K562 (cell line): ENCODE measurements around the gene SNRNP70. TPM values are rescaled to one million over a fixed set of nuclear protein-coding genes. Genes with fewer than 3 reads are reported as not detected.

ENCODE experiments used
- ATAC-seq: fragments of 200-7000 bp; cut with Tn5 transposase; 3 replicates; pipeline ENCODE4 v1.9.1; 2020; ENCODE audit warnings: moderate library complexity
- BruUV-seq: library from RNA; stranded (reverse); fragments of 400-500 nt; replicated peaks from 2 replicates; lab custom pipeline; 2021; lab: Mats Ljungman, UMichigan
- CTCF ChIA-PET: fragments of 300-600 bp; formaldehyde crosslinking; extraction: SDS; loops from one replicate; lab custom pipeline; 2021; ENCODE audit warnings: low intra/inter-chr PET ratio; lab: Yijun Ruan, JAX
- POLR2A ChIA-PET: fragments of 300-600, 350-650 bp; sonication (Branson Sonifier 250); formaldehyde crosslinking; extraction: SDS; loops from one replicate; lab custom pipeline; 2021; ENCODE audit warnings: antibody characterized with exemption, inconsistent platforms; lab: Yijun Ruan, JAX
- DNase-seq, 4 experiments: peaks; one replicate each; pipeline versions ENCODE4 v3.0.0 to v3.0.0-alpha.2; 2011 to 2018; ENCODE audit warnings: low spot score in 3 of 4, mixed read lengths in 3 of 4; ENCODE audit errors: extremely low read depth in 1 of 4
- FAIRE-seq: peaks from 2 replicates; lab custom pipeline; 2011; peaks lifted over from hg19 to GRCh38; lab: Jason Lieb, UNC
- H2AFZ ChIP-seq: 2 replicates; pipeline ENCODE4 v1.6.0; 2011; ENCODE audit warnings: low read depth, low read length, control low read depth, inconsistent platforms
- H3K27ac ChIP-seq: fragments of 200-600 bp; 3 replicates; pipeline ENCODE4 v1.8.0; 2011; ENCODE audit warnings: low read depth, mild to moderate bottlenecking, control low read depth, inconsistent platforms, low read length, moderate library complexity, mixed read lengths; ENCODE audit errors: extremely low read depth
- H3K27me3 ChIP-seq, 2 experiments: fragments of 300-600 bp in 1 of 2; 2 replicates in 1 of 2; 3 replicates in 1 of 2; pipeline versions ENCODE4 v1.6.0 to v1.8.0; 2011; ENCODE audit warnings: inconsistent platforms in 2 of 2, low read length in 2 of 2, mild to moderate bottlenecking in 1 of 2, mixed read lengths in 1 of 2, moderate library complexity in 1 of 2; ENCODE audit not compliant: control insufficient read depth in 2 of 2, insufficient read depth in 2 of 2
- H3K36me3 ChIP-seq: fragments of 300-600 bp; 3 replicates; pipeline ENCODE4 v1.8.0; 2011; ENCODE audit warnings: mild to moderate bottlenecking, low read length, inconsistent platforms; ENCODE audit not compliant: control insufficient read depth, insufficient read depth
- H3K4me1 ChIP-seq, 2 experiments: fragments of 200-600 bp in 1 of 2; replicated peaks in 1 of 2; 2 replicates in 1 of 2; 3 replicates in 1 of 2; pipeline versions ENCODE4 v1.5.1 to v1.8.0; 2011; ENCODE audit warnings: inconsistent platforms in 2 of 2, low read length in 2 of 2, mild to moderate bottlenecking in 1 of 2, mixed read lengths in 1 of 2, moderate library complexity in 1 of 2; ENCODE audit not compliant: control insufficient read depth in 2 of 2, insufficient read depth in 2 of 2
- H3K4me2 ChIP-seq: 2 replicates; pipeline ENCODE4 v1.6.1; 2011; ENCODE audit warnings: low read length, control low read depth, inconsistent platforms, mixed read lengths; ENCODE audit not compliant: insufficient read depth
- H3K4me3 ChIP-seq: fragments of 200-600 bp; sonication (generic), shearing (Covaris generic); 2 replicates; pipeline ENCODE4 v1.5.1; 2016; ENCODE audit warnings: control low read depth, inconsistent platforms
- H3K79me2 ChIP-seq: fragments of 200-600 bp; 3 replicates; pipeline ENCODE4 v1.8.0; 2011; ENCODE audit warnings: low read length, inconsistent platforms; ENCODE audit not compliant: control insufficient read depth, insufficient read depth
- H3K9ac ChIP-seq, 2 experiments: 2 replicates each; pipeline versions ENCODE4 v1.6.0 to v1.6.1; 2011; ENCODE audit warnings: low read depth in 2 of 2, low read length in 2 of 2, control low read depth in 1 of 2, inconsistent platforms in 1 of 2, mild to moderate bottlenecking in 1 of 2, mixed read lengths in 1 of 2; ENCODE audit not compliant: insufficient read depth in 1 of 2
- H3K9me1 ChIP-seq: one replicate; pipeline ENCODE4 v1.6.0; 2011; ENCODE audit warnings: inconsistent platforms, mild to moderate bottlenecking, low read length, moderate library complexity; ENCODE audit not compliant: control insufficient read depth, insufficient read depth
- H3K9me3 ChIP-seq: replicated peaks from 2 replicates; pipeline ENCODE4 v1.5.1; 2011; ENCODE audit warnings: low read depth, low read length, inconsistent platforms; ENCODE audit not compliant: control insufficient read depth, insufficient read depth
- H4K20me1 ChIP-seq: replicated peaks from 2 replicates; pipeline ENCODE4 v1.6.1; 2011; ENCODE audit warnings: low read length, inconsistent platforms, mixed read lengths; ENCODE audit not compliant: control insufficient read depth, insufficient read depth
- BRD4 ChIP-seq: fragments of 200-600 bp; sonication (generic); IDR thresholded peaks from 2 replicates; pipeline ENCODE4 v1.6.1; 2017; ENCODE audit warnings: inconsistent platforms
- CBX2 ChIP-seq: fragments of 200-600 bp; sonication (generic); IDR thresholded peaks from one replicate; pipeline ENCODE4 v1.6.1; 2012; ENCODE audit warnings: mild to moderate bottlenecking, low read length, inconsistent platforms; ENCODE audit not compliant: insufficient read depth, poor library complexity, severe bottlenecking
- CHD1 ChIP-seq: fragments of 200-600 bp; sonication (generic); IDR thresholded peaks from one replicate; pipeline ENCODE4 v1.6.1; 2012; ENCODE audit warnings: mild to moderate bottlenecking, moderate library complexity, low read length, inconsistent platforms
- DPF2 ChIP-seq: fragments of 450-650 bp; IDR thresholded peaks from 2 replicates; pipeline ENCODE4 v1.6.1; 2016
- HDAC1 ChIP-seq, 2 experiments: fragments of 450-650 bp; IDR thresholded peaks; 2 replicates each; pipeline ENCODE4 v1.6.1; 2016 to 2017; ENCODE audit warnings: inconsistent platforms in 1 of 2, mild to moderate bottlenecking in 1 of 2, moderate library complexity in 1 of 2
- NFIC ChIP-seq: fragments of 450-650 bp; IDR thresholded peaks from 2 replicates; pipeline ENCODE4 v1.6.1; 2017; ENCODE audit warnings: mild to moderate bottlenecking, inconsistent platforms
- NR2C1 ChIP-seq, 2 experiments: fragments of 450-650 bp; IDR thresholded peaks; 2 replicates each; pipeline ENCODE4 v1.6.1; 2017; ENCODE audit warnings: mild to moderate bottlenecking in 2 of 2, antibody characterized with exemption in 1 of 2, inconsistent platforms in 1 of 2, missing compliant biosample characterization in 1 of 2, missing genetic modification characterization in 1 of 2
- PHB2 ChIP-seq: fragments of 450-650 bp; IDR thresholded peaks from 2 replicates; pipeline ENCODE4 v1.6.1; 2017; ENCODE audit warnings: low read depth
- SAFB2 ChIP-seq: fragments of 200-400 bp; formaldehyde crosslinking; IDR thresholded peaks from 2 replicates; pipeline ENCODE4 v1.6.1; 2018; ENCODE audit warnings: borderline replicate concordance, low read length, low read depth, moderate library complexity; ENCODE audit not compliant: severe bottlenecking
- SIN3A ChIP-seq, 2 experiments: fragments of 150-350 bp in 1 of 2; IDR thresholded peaks; 2 replicates each; pipeline ENCODE4 v1.6.1; 2011 to 2016; ENCODE audit warnings: borderline replicate concordance in 2 of 2, low read depth in 2 of 2, low read length in 2 of 2, mild to moderate bottlenecking in 2 of 2, moderate library complexity in 2 of 2; ENCODE audit not compliant: control insufficient read depth in 1 of 2
- SIRT6 ChIP-seq: IDR thresholded peaks from one replicate; pipeline ENCODE4 v1.6.1; 2012; ENCODE audit warnings: low read depth, mild to moderate bottlenecking, control low read depth, inconsistent platforms, low read length, moderate library complexity
- SLC30A9 ChIP-seq: fragments of 250-450 bp; sonication (Bioruptor Pico); IDR thresholded peaks from 2 replicates; pipeline ENCODE4 v1.8.0; 2022; ENCODE audit warnings: mild to moderate bottlenecking, moderate library complexity
- TRIM28 ChIP-seq: fragments of 450-650 bp; IDR thresholded peaks from 2 replicates; pipeline ENCODE4 v1.6.1; 2017
- YBX1 ChIP-seq: fragments of 450-650 bp; IDR thresholded peaks from 2 replicates; pipeline ENCODE4 v1.7.1; 2016; ENCODE audit warnings: mild to moderate bottlenecking
- ZBTB1 ChIP-seq: sonication (generic); formaldehyde crosslinking; IDR thresholded peaks from 2 replicates; pipeline ENCODE4 v1.8.1; 2023; ENCODE audit warnings: missing genetic modification reagents, low read depth, mild to moderate bottlenecking, borderline replicate concordance
- ZBTB5 ChIP-seq: fragments of 450-650 bp; IDR thresholded peaks from 2 replicates; pipeline ENCODE4 v1.6.1; 2017; ENCODE audit warnings: antibody characterized with exemption
- ZNF639 ChIP-seq, 2 experiments: fragments of 200-800 bp in 1 of 2; sonication (Bioruptor generic) in 1 of 2; sonication (generic) in 1 of 2; formaldehyde crosslinking in 1 of 2; IDR thresholded peaks in 1 of 2; conservative IDR thresholded peaks in 1 of 2; 2 replicates each; pipeline versions ENCODE4 v1.5.0 to v1.6.1; 2016 to 2020; ENCODE audit warnings: missing compliant biosample characterization in 1 of 2, missing genetic modification characterization in 1 of 2, missing genetic modification reagents in 1 of 2
- WGBS: fragments of 100-300 bp; shearing (Covaris generic); methylation state at CpG from one replicate; pipeline ENCODE4 v1.1.6; 2016; ENCODE audit warnings: low coverage, mixed read lengths; ENCODE audit not compliant: insufficient coverage; ENCODE audit errors: missing lambda C conversion rate; 5-methylcytosine and 5-hydroxymethylcytosine counted together
- in situ Hi-C: fragments of 300-500 bp; cut with MboI; formaldehyde crosslinking; loops from 4 replicates; pipeline ENCODE4 v1.15.0; 2018; ENCODE audit warnings: inconsistent platforms, mixed read lengths
- intact Hi-C: fragments of 100-400 bp; cut with micrococcal nuclease; formaldehyde crosslinking; loops from 2 replicates; pipeline ENCODE4 v1.14.2; 2022
- polyA plus RNA-seq, 8 experiments: library from polyadenylated mRNA; depleted of rRNA in 4 of 8; stranded (reverse) in 5 of 8; unstranded in 3 of 8; fragments of >200 nt; fragmentation: Nextera tagmentation in 2 of 8; fragmentation: Illumina TruSeq in 1 of 8; extraction: Ambion mirVana in 2 of 8; extraction: Trizol in 1 of 8; gene quantifications; 2 replicates each; pipeline versions ENCODE4 v1.2.1 to v1.2.3, GENCODE V29; 2011 to 2014; ENCODE audit warnings: inconsistent platforms in 1 of 8, missing spikeins in 1 of 8
- total RNA-seq, 7 experiments: library from RNA; depleted of rRNA in 6 of 7; stranded (reverse); fragments of >200 nt in 6 of 7; fragmentation: Illumina TruSeq in 2 of 7; extraction: Trizol in 2 of 7; gene quantifications; 2 replicates each; pipeline versions ENCODE4 v1.2.1 to v1.2.3, GENCODE V29; 2011 to 2021; ENCODE audit warnings: low replicate concordance in 1 of 7
- TF ChIP-seq, protein P1 (sequence below): fragments of 450-650 bp; formaldehyde crosslinking; IDR thresholded peaks from 2 replicates; pipeline ENCODE4 v1.4.0; 2022; ENCODE audit warnings: missing genetic modification characterization

Gene SNRNP70
- total and polyA plus RNA-seq, 9 of the 15 experiments (the other 6 are each of a cell fraction or from before 2014, with no cell fraction given), result 2.8 to 496 (median 136) TPM

DNA sequence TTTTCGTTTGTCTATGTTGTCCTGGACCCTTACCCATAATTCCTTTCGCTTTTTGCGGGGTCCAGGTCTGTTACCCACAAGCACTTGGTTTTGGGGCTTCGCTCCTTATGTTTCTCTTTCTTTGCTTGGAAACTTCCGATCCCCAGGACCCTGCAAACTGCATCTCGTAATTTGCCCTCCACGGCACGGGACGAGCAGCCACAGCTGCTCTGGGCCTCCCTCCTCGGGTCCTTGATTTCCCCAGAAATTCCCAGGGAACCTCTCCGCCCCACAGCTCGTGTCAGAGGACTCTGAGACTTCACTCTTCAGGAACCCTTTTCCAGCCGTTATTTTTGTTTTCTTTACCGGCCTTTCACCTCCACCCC is 599 bp downstream of the SNRNP70 start:
- peak overlapping the region; percentile 94 to 98 for H3K9ac ChIP-seq
- H4K20me1 ChIP-seq, result peaks cover 26% of the 10 kb centered on the region
- peaks cover 40% of the 10 kb centered on the region for H3K36me3 ChIP-seq
- ChIA-PET CTCF (no interaction called here), POLR2A (interaction anchor here (0.6 to 2.1 kb wide), 3 partner anchors 10 to 26 kb away, joined by 3 to 9 read pairs (median 6); no protein-coding TSS in a partner anchor)
- H3K27me3 ChIP-seq, result no peaks in the 10 kb centered on the region
- in situ Hi-C loops (no loop called here), intact Hi-C loops (no loop called here)
- H3K9me3 ChIP-seq, result no peaks in the 10 kb centered on the region
- no TSS peak for BruUV-seq
- H3K4me3 ChIP-seq, result peak overlapping the region; percentile 77
- 0% methylated on average over 13 of the region's 14 CpGs for WGBS
- TF ChIP-seq TRIM28 (no peak), SAFB2 (no peak), PHB2 (no peak), HDAC1 (IDR thresholded peaks at IDR 0.05) (no peak), SLC30A9 (CRISPR knock-in tag) (no peak), NFIC (no peak), ZNF639 (CRISPR knock-in tag; conservative IDR thresholded peaks at IDR 0.05 in 1 of 2, IDR thresholded peaks at IDR 0.05 in 1 of 2) (0 out of 4 replicates have a peak, but pooled peaks of 1 of the 2 experiments have one; percentile 13), YBX1 (no peak), SIN3A (IDR thresholded peaks at IDR 0.05; ENCODE audit: borderline replicate concordance in 2 of 2, control insufficient read depth in 1 of 2, low read depth in 2 of 2, low read length in 2 of 2) (0 out of 4 replicates have a peak, but pooled peaks of 1 of the 2 experiments have one; percentile 8), ZBTB1 (peak; percentile 30; the same call in 1 of the 2 replicates), CHD1 (peak; percentile 80), BRD4 (0 out of 2 replicates have a peak, but pooled peaks have one; percentile 4), DPF2 (0 out of 2 replicates have a peak, but pooled peaks have one; percentile 13), SIRT6 (no peak), ZBTB5 (no peak), NR2C1 (IDR thresholded peaks at IDR 0.05) (0 out of 2 replicates have a peak, but pooled peaks have one; percentile 7), NR2C1 (tag; IDR thresholded peaks at IDR 0.05) (no peak), CBX2 (no peak)
- TF ChIP-seq, protein P1, sequence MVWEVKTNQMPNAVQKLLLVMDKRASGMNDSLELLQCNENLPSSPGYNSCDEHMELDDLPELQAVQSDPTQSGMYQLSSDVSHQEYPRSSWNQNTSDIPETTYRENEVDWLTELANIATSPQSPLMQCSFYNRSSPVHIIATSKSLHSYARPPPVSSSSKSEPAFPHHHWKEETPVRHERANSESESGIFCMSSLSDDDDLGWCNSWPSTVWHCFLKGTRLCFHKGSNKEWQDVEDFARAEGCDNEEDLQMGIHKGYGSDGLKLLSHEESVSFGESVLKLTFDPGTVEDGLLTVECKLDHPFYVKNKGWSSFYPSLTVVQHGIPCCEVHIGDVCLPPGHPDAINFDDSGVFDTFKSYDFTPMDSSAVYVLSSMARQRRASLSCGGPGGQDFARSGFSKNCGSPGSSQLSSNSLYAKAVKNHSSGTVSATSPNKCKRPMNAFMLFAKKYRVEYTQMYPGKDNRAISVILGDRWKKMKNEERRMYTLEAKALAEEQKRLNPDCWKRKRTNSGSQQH (CRISPR knock-in tag), result no peak
- no peaks in the 10 kb centered on the region for H3K9me1 ChIP-seq
- peaks cover 57% of the 10 kb centered on the region for H3K79me2 ChIP-seq
- H3K4me1 ChIP-seq, result peaks cover 13 to 38% of the 10 kb centered on the region in 2 experiments; a peak in 4 of 5 replicates
- no peak for ATAC-seq
- no peak for FAIRE-seq
- DNase-seq, result no peak
- H2AFZ ChIP-seq, result peak overlapping the region; percentile 89
- H3K4me2 ChIP-seq, result peak overlapping the region; percentile 92
- H3K27ac ChIP-seq, result peak overlapping the region; percentile 94
